GM21526 (cell line): Measurements from ENCODE around the gene GINS1.
"Not testable (repeated sequence)": the region's sequence is repeated elsewhere in the genome, so short reads cannot be mapped to it uniquely, and the experiment has no call there.

Experiments
- ATAC-seq: cut with Tn5 transposase; IDR thresholded peaks from one replicate; pipeline ENCODE4 v1.9.1; 2021; ENCODE audit warnings: moderate library complexity; ENCODE audit not compliant: unreplicated experiment, low FRiP score

Gene GINS1

GRCh38 chr20:25389401-25389857 lies 18.0 kb upstream of the GINS1 start:
- ATAC-seq = no peak

GRCh38 chr20:25389858-25390537 lies 17.5 kb upstream of the GINS1 start:
- peak; percentile 31 for ATAC-seq

- ATAC-seq = peak; percentile 91
Observed at GRCh38 chr20:25390538-25391528, 16.6 kb upstream of the GINS1 start, which contains the start of gene ABHD12. TSS of gene ABHD12 (minus strand) at chr20:25390835. CDS start at chr20:25390703, 132 bp downstream.

- no peak for ATAC-seq
Observed at GRCh38 chr20:25394276-25394675, 13.2 kb upstream of the GINS1 start.

- no peak for ATAC-seq
Observed at GRCh38 chr20:25394996-25395395, 12.5 kb upstream of the GINS1 start.

GRCh38 chr20:25397096-25397495 lies 10.4 kb upstream of the GINS1 start:
- no peak for ATAC-seq

GRCh38 chr20:25397821-25398220 lies 9.7 kb upstream of the GINS1 start:
- no peak for ATAC-seq

- no peak for ATAC-seq
Observed at GRCh38 chr20:25398376-25399036, 9.0 kb upstream of the GINS1 start.

- ATAC-seq = no peak
Observed at GRCh38 chr20:25399037-25399430, 8.4 kb upstream of the GINS1 start.

- ATAC-seq = not testable (repeated sequence)
Observed at GRCh38 chr20:25400291-25400732, 7.2 kb upstream of the GINS1 start.

- no peak for ATAC-seq
Observed at GRCh38 chr20:25402583-25402982, 4.9 kb upstream of the GINS1 start.

- ATAC-seq = no peak
Observed at GRCh38 chr20:25408170-25408547, 686 bp downstream of the GINS1 start.

- no peak for ATAC-seq
Observed at GRCh38 chr20:25408890-25409289, 1.4 kb downstream of the GINS1 start.

GRCh38 chr20:25418776-25419175 lies 11.3 kb downstream of the GINS1 start:
- no peak for ATAC-seq

- ATAC-seq = no peak
Observed at GRCh38 chr20:25421102-25421501, 13.6 kb downstream of the GINS1 start.

GRCh38 chr20:25422032-25422431 lies 14.6 kb downstream of the GINS1 start:
- no peak for ATAC-seq

- no peak for ATAC-seq
Observed at GRCh38 chr20:25424536-25424935, 17.1 kb downstream of the GINS1 start.

- ATAC-seq = no peak
Observed at GRCh38 chr20:25437153-25437581, 29.7 kb downstream of the GINS1 start.

- ATAC-seq = peak; percentile 54
Observed at GRCh38 chr20:25439328-25439727, 31.9 kb downstream of the GINS1 start.

- ATAC-seq = no peak
Observed at GRCh38 chr20:25444556-25444955, 37.1 kb downstream of the GINS1 start.

GRCh38 chr20:25447671-25448070 lies 40.2 kb downstream of the GINS1 start:
- no peak for ATAC-seq
